ENCODE data around the gene ALDH1L2. TPM values are rescaled to one million over a fixed set of nuclear protein-coding genes. Genes with fewer than 3 reads are reported as not detected.

ALDH1L2 gene
- total RNA-seq, 1 experiment from 2014 or later: 1.9 TPM

GRCh38 chr12:105030820-105031807 lies 53.1 kb downstream of the ALDH1L2 start:
- Histone ChIP-seq H3K27me3 (ENCODE audit: insufficient read depth, low read length) (no peaks in the 10 kb centered on the region), H2BK20ac (ENCODE audit: low read depth, low read length, poor library complexity, severe bottlenecking) (no peak overlapping the region), H2AFZ (ENCODE audit: low read length) (no peak overlapping the region), H3K23ac (ENCODE audit: insufficient read length, low read depth, low read length) (no peak overlapping the region), H3K14ac (ENCODE audit: insufficient read depth, low read length) (no peak overlapping the region), H2BK5ac (ENCODE audit: insufficient read length, low read length) (no peak overlapping the region), H3K79me1 (ENCODE audit: insufficient read depth, low read depth, low read length, poor library complexity, severe bottlenecking) (no peaks in the 10 kb centered on the region), H4K91ac (ENCODE audit: insufficient read length, low read depth, low read length) (no peak overlapping the region), H3K23me2 (ENCODE audit: insufficient read length, low read depth, low read length, poor library complexity, severe bottlenecking) (no peaks in the 10 kb centered on the region), H2BK15ac (ENCODE audit: low read depth, low read length) (no peak overlapping the region), H3K27ac (ENCODE audit: insufficient read length, low read depth, low read length) (no peak overlapping the region), H3K4ac (ENCODE audit: low read depth, low read length) (no peak overlapping the region), H2BK120ac (ENCODE audit: low read depth, low read length, poor library complexity, severe bottlenecking) (no peak overlapping the region), H3K4me2 (ENCODE audit: insufficient read depth, insufficient read length, low read length) (no peak overlapping the region), H3K18ac (ENCODE audit: insufficient read length, low read depth, low read length) (no peak overlapping the region), H3K56ac (ENCODE audit: insufficient read length, low read depth, low read length) (no peak overlapping the region), H3K79me2 (ENCODE audit: insufficient read depth, low read length) (no peaks in the 10 kb centered on the region), H4K20me1 (ENCODE audit: control insufficient read depth, insufficient read depth, insufficient read length) (no peaks in the 10 kb centered on the region), H2BK12ac (ENCODE audit: insufficient read length, low read depth, low read length) (no peak overlapping the region), H3K4me1 (ENCODE audit: insufficient read depth, low read length) (no peaks in the 10 kb centered on the region), H4K8ac (replicated peaks; ENCODE audit: insufficient read length, low read depth, low read length) (no peak overlapping the region), H3T11ph (ENCODE audit: low read length) (no peak overlapping the region), H2AK5ac (ENCODE audit: insufficient read length, low read length) (no peak overlapping the region), H3K9me3 (ENCODE audit: control insufficient read depth, low read depth, low read length) (no peaks in the 10 kb centered on the region), H3K9ac (ENCODE audit: extremely low read depth, insufficient read length, low read length) (no peak overlapping the region), H4K5ac (ENCODE audit: insufficient read length, low read depth, low read length) (no peak overlapping the region)
- no peak for DNase-seq
- Mint-ChIP-seq H3K27me3 (ENCODE audit: low read depth) (no peaks in the 10 kb centered on the region), H3K4me3 (no peak overlapping the region), H3K4me1 (no peaks in the 10 kb centered on the region), H3K36me3 (ENCODE audit: insufficient read depth in 1 of 3, low read depth in 3 of 3) (peaks cover 0 to 4% (median 2%) of the 10 kb centered on the region in 3 experiments; a peak in 2 of 7 replicates), H3K27ac (no peak overlapping the region), H3K9me3 (no peaks in the 10 kb centered on the region)
- TF ChIP-seq CTCF (conservative IDR thresholded peaks at IDR 0.05): no peak
- WGBS (ENCODE audit: extremely low coverage, insufficient read length, low lambda C conversion rate): no CpG with 5 or more reads among the region's 9 CpGs

Measured in H9 (cell line).